ENCODE results near the gene FYN. TPM values are rescaled to one million over a fixed set of nuclear protein-coding genes. Genes with fewer than 3 reads are reported as not detected.

Gene FYN
- total and polyA plus RNA-seq, 2 of the 8 experiments (the other 6 are each of a cell fraction or from before 2014, with no cell fraction given), result 46.8 to 97.2 TPM

DNA sequence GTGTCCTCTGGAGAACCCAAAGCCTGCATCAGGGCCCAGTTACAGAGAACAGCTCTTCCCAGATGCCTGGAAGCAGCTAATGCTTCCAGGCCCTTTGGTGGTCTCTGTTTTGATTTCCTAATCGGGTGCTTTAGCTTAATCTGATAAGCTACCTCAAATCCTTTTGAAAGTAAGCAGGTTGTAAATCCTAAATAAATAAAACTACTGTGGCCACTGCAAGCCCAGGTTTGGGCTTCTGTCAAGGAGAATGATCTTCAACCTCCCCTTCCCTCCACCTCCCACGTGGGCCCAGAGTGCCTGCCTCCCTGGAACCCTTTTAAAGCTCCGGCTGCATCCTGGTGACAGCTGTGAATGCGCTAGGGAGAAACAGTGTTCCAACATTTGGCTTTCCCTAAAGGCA lies 25.2 kb upstream of the FYN start:
- Histone ChIP-seq H2BK5ac (ENCODE audit: low read depth, low read length) (no peak overlapping the region), H2BK120ac (replicated peaks; ENCODE audit: low read depth, low read length) (no peak overlapping the region), H3K36me3 (ENCODE audit: control insufficient read depth in 2 of 4, insufficient read depth in 4 of 4, low read length in 3 of 4) (no peaks in the 10 kb centered on the region), H3K9ac (replicated peaks in 1 of 4; ENCODE audit: extremely low read depth in 1 of 4, low read depth in 3 of 4, low read length in 3 of 4) (no peak overlapping the region), H4K20me1 (replicated peaks in 1 of 2; ENCODE audit: control insufficient read depth in 1 of 2, insufficient read depth in 2 of 2, low read length in 2 of 2) (no peaks in the 10 kb centered on the region), H4K8ac (ENCODE audit: extremely low read depth, insufficient read depth, low read length) (no peak overlapping the region), H3K4me1 (replicated peaks in 1 of 4; ENCODE audit: control insufficient read depth in 3 of 4, insufficient read depth in 4 of 4, low read length in 3 of 4) (no peaks in the 10 kb centered on the region), H4K91ac (replicated peaks; ENCODE audit: insufficient read length, low read length) (no peak overlapping the region), H3K27me3 (replicated peaks in 1 of 4; ENCODE audit: control insufficient read depth in 3 of 4, extremely low read depth in 1 of 4, insufficient read depth in 3 of 4, low read length in 3 of 4) (no peaks in the 10 kb centered on the region), H3K4me2 (ENCODE audit: insufficient read depth in 1 of 2, low read depth in 2 of 2, low read length in 2 of 2) (no peak overlapping the region), H3K14ac (ENCODE audit: insufficient read length) (no peak overlapping the region), H2AK5ac (ENCODE audit: low read depth, low read length) (no peak overlapping the region), H3K9me3 (ENCODE audit: insufficient read depth in 2 of 2, low read depth in 1 of 2, low read length in 1 of 2) (no peaks in the 10 kb centered on the region), H2AFZ (ENCODE audit: low read length) (no peak overlapping the region), H3K4ac (replicated peaks; ENCODE audit: insufficient read length, low read depth, low read length) (no peak overlapping the region), H3K27ac (ENCODE audit: low read depth, low read length) (no peak overlapping the region), H3K18ac (ENCODE audit: extremely low read depth, low read length) (no peak overlapping the region), H2BK20ac (ENCODE audit: low read length) (no peak overlapping the region), H3K23me2 (ENCODE audit: low read depth, low read length) (no peaks in the 10 kb centered on the region), H3K23ac (ENCODE audit: insufficient read length) (no peak overlapping the region), H2BK12ac (ENCODE audit: low read depth, low read length) (no peak overlapping the region), H3K4me3 (ENCODE audit: extremely low read depth in 1 of 4, insufficient read depth in 2 of 4, low read depth in 3 of 4, low read length in 4 of 4) (no peak overlapping the region), H4K5ac (ENCODE audit: insufficient read length, low read depth, low read length) (no peak overlapping the region), H2BK15ac (ENCODE audit: low read length) (0 out of 2 replicates have a peak overlapping the region, but pooled peaks have one; percentile 50), H3K79me1 (ENCODE audit: low read depth, low read length) (no peaks in the 10 kb centered on the region), H3K56ac (replicated peaks; ENCODE audit: insufficient read length, low read depth, low read length) (no peak overlapping the region), H3K79me2 (ENCODE audit: control insufficient read depth in 1 of 2, insufficient read depth in 2 of 2, low read length in 2 of 2) (no peaks in the 10 kb centered on the region)
- no peak for TF ChIP-seq MAFK (IDR thresholded peaks at IDR 0.05; ENCODE audit: low read depth, low read length)
- TF ChIP-seq YY1 (IDR thresholded peaks at IDR 0.05; ENCODE audit: low read depth, low read length), result no peak
- TF ChIP-seq RBBP5 (IDR thresholded peaks at IDR 0.05; ENCODE audit: borderline replicate concordance, low read depth, low read length), result no peak
- TF ChIP-seq KDM1A (IDR thresholded peaks at IDR 0.05; ENCODE audit: borderline replicate concordance, low read length), result no peak
- no peak for TF ChIP-seq EZH2 (IDR thresholded peaks at IDR 0.05; ENCODE audit: low read depth, low read length, severe bottlenecking)
- TF ChIP-seq POLR2A (IDR thresholded peaks at IDR 0.05; ENCODE audit: control extremely low read depth in 1 of 2, low read depth in 2 of 2, low read length in 2 of 2), result no peak
- TF ChIP-seq, protein P1, sequence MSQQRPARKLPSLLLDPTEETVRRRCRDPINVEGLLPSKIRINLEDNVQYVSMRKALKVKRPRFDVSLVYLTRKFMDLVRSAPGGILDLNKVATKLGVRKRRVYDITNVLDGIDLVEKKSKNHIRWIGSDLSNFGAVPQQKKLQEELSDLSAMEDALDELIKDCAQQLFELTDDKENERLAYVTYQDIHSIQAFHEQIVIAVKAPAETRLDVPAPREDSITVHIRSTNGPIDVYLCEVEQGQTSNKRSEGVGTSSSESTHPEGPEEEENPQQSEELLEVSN (IDR thresholded peaks at IDR 0.05), result peak; percentile 30; the same call in 1 of the 2 replicates
- 78% methylated on average over 4 of the region's 4 CpGs; no CpG with 5 or more reads in 1 of the 2 experiments for WGBS, 2 experiments (ENCODE audit: extremely low coverage in 1 of 2, insufficient coverage in 1 of 2, insufficient read length in 1 of 2, insufficient replicate concordance in 2 of 2, low coverage in 1 of 2, low lambda C conversion rate in 2 of 2, missing lambda C conversion rate in 1 of 2)
- CTCF ChIA-PET (ENCODE audit: partially characterized antibody), result interaction anchor here (1.4 kb wide), 1 partner anchor 10 kb away, joined by 4 read pairs; no protein-coding TSS in a partner anchor
- POLR2A ChIA-PET (ENCODE audit: partially characterized antibody), result interaction anchor here (1.0 to 1.4 kb wide), 2 partner anchors 9 to 10 kb away, joined by 3 to 6 read pairs; no protein-coding TSS in a partner anchor
- no peak for DNase-seq (ENCODE audit: low read depth in 1 of 2, low spot score in 2 of 2)
- no peak for FAIRE-seq
